GM18858 (cell line): ENCODE results near the gene C17orf107.

ENCODE experiments used
- ATAC-seq: cut with Tn5 transposase; IDR thresholded peaks from one replicate; pipeline ENCODE4 v1.9.1; 2021; ENCODE audit not compliant: unreplicated experiment

C17orf107 gene

GRCh38 chr17:4870855-4871254 is 28.5 kb upstream of the C17orf107 start:
- ATAC-seq: no peak

DNA sequence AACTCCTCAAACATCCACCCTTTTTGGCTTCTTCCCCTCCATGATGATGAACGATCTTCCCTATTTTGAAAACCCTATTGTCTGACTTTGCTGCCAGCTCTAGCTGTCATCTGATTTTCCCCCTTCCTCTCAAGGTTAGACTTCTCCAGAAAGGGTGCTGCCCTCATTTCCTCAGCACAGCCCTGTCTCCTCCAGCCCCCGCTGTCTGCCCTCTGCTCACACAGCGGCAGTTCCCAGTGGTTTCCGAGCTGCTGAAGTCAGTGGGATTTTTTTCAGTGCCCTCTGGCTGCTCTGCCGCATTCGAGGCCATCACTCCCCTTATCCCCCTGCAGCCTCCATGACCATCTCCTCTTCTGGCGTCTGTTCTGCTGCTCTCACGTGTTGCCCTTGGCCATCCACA is 26.6 kb upstream of the C17orf107 start:
- ATAC-seq: no peak

DNA sequence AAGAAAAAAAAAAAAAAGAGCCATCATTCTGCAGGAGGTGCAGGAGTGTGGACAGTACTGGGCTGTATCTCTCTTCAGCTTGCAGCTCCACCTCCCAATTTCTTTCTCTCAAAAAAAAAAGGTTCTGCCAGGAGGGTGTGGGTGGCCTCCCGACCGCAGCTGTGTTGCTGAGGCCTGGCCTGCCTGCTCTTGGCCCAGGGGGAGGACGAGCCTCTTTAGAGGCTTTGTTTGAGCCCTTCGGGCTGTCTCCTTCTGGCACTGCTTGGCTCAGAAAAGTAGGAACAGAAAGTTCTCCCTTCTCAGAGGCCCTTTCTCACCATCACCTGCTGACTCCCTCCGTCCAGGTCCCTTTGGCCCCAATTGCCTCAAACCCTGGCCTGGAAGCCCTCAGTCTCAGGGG is 22.2 kb upstream of the C17orf107 start:
- ATAC-seq: no peak

DNA sequence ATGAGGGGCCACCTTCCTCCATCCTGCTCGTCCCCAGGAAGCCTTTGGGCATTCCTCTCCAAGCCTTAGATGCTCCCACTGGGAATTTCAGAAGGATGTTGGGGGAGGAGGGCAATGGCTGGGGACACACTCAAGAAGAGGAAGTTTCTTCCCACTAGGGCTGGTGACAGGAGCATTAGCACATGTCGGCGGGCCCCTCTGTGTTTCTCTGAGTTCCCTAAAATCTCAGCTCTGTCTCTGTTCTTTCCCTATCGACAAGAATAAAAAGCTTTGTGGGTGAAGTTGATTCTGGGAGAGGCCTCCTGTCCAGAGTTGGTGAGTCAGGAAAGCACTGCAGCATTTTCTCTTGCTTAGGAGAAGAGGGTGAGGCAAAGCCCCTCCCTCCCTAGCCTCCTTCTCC is 19.7 kb upstream of the C17orf107 start:
- no peak for ATAC-seq

DNA sequence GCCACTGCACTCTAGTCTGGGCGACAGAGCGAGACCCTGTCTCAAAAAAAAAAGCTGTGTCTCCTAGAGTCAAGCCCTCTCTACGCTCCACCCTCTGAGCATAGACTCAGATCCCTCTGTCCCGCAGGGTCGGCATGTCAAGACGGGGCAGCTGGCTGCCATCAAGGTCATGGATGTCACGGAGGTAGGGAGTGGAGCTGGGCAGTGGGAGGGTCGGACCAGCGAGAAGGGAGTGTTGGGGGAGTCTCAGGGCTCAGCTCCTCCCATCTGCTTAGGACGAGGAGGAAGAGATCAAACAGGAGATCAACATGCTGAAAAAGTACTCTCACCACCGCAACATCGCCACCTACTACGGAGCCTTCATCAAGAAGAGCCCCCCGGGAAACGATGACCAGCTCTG is 18.5 kb upstream of the C17orf107 start:
- no peak for ATAC-seq

GRCh38 chr17:4881761-4882555 is 17.4 kb upstream of the C17orf107 start:
- no peak for ATAC-seq

- no peak for ATAC-seq
Measured at GRCh38 chr17:4884489-4884888, 14.8 kb upstream of the C17orf107 start.

- ATAC-seq: no peak
Measured at GRCh38 chr17:4886830-4887229, 12.5 kb upstream of the C17orf107 start.

- ATAC-seq: no peak
Measured at GRCh38 chr17:4887581-4887980, 11.8 kb upstream of the C17orf107 start.

GRCh38 chr17:4891411-4892410 is 7.6 kb upstream of the C17orf107 start:
- no peak for ATAC-seq

DNA sequence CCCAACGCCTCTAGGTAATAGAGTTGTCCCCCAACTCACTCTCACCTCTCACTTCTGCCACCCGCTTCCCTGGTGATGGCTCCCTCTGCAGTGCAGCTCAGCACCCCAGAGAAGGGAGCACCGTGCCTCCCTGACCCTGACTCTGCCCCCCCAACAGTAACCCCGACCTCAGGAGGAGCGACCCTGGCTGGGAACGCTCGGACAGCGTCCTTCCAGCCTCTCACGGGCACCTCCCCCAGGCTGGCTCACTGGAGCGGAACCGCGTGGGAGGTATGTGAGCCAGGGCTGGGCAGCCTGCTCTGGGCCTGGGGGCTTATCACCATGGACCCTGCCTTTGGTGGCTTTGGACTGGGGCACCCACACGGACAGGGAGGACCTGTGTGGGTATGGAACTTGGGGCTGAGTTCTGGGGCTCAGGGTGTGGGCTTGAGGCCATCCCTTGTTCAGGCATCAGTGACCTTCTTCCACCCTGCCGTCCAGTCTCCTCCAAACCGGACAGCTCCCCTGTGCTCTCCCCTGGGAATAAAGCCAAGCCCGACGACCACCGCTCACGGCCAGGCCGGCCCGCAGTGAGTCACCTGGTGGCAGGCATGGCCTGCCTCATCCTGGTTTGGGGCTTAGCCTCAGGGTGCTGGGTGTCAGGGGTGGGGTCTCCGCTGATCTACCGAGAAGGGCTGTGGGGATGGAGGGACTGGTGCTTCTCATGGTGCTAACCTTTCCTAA is 6.7 kb upstream of the C17orf107 start:
- no peak for ATAC-seq

GRCh38 chr17:4893272-4893671 is 6.1 kb upstream of the C17orf107 start:
- no peak for ATAC-seq

DNA sequence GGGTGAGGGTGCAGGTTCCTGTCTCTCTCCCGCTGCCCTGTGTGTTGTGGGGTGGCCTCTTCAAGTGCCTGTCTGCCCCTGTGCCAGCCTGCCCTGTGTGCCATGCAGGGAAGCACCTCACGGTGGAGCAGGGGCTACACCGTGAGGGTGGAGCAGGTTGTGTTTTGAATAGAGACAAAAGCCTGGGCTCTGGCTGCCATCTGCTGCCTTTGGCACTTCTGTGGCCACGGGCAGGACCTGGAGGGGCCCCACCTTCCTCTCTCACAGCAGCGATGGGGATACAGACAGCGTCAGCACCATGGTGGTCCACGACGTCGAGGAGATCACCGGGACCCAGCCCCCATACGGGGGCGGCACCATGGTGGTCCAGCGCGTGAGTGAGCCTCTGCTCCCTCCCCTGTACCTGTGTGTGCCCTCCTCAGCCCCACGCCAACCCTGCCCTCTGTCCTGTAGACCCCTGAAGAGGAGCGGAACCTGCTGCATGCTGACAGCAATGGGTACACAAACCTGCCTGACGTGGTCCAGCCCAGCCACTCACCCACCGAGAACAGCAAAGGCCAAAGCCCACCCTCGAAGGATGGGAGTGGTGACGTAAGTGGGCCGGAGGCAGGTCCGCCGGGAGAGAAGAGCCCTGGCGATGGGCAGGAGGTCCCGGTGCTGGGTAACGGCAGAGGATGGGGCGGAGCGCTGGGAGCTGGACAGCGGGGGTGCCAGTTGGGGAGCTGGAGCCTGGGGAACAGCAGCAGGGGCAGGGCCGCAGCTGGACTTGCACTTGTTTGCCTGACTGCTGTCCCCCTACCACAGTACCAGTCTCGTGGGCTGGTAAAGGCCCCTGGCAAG is 5.4 kb upstream of the C17orf107 start:
- ATAC-seq: no peak

DNA sequence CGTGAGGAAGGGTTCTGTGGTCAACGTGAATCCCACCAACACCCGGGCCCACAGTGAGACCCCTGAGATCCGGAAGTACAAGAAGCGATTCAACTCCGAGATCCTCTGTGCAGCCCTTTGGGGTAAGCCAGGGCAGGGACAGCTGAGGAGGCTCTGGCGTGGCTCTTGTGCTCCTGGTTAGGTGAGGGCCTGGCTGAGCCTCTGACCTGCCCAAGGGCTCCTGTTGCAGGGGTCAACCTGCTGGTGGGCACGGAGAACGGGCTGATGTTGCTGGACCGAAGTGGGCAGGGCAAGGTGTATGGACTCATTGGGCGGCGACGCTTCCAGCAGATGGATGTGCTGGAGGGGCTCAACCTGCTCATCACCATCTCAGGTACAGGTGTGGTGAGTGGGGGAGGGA is 4.2 kb upstream of the C17orf107 start:
- ATAC-seq: no peak

- no peak for ATAC-seq
Measured at GRCh38 chr17:4895657-4896331, 3.5 kb upstream of the C17orf107 start.

DNA sequence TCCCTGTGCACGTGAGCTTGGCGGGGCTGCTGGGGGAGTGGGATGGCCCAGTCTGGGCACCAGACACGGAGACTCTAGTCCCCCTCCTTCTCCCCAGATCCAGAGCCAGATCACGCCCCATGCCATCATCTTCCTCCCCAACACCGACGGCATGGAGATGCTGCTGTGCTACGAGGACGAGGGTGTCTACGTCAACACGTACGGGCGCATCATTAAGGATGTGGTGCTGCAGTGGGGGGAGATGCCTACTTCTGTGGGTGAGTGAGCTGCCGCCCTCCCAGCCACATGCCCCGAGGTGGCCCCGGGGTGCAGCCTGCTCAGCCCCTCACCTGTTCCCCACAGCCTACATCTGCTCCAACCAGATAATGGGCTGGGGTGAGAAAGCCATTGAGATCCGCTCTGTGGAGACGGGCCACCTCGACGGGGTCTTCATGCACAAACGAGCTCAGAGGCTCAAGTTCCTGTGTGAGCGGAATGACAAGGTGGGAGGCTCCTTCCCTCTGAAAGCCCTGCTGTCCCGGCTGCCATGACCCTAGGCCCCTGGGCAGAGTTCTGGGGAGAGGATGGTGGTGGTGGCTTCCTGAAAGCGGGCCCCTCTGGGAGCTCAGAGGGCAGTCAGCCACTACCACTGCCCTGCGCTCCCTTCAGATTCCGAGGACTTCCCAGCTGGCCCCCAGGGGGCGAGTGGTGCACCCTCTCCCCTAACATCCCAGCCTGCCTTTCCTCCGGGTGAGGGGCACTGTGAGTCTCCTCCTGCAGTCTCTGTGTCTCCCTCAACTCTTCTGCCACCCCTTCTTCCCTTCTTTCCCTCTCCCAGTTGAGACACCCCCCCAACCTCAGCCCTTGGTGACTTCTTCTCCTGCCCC is 2.8 kb upstream of the C17orf107 start:
- ATAC-seq: no peak

GRCh38 chr17:4897198-4897687 is 2.1 kb upstream of the C17orf107 start:
- no peak for ATAC-seq

DNA sequence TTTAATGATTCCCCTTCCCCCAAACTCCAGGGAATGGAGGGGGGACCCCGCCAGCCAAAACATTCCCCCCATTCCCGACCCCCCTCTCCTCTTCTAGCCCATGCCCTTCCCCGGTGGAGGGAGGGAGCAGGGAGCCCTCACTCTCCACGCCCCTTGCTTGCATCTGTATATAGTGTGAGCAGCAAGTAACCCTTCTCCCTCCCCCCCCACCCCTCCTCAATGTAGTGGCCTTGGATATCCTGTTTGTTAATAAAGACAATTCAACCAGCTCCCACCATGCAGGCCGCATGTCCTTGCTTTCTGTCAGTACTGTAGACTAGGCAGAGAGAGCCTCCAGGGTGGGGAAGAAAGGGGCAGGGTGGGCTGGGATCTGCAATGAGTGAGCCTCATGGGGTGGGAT is 1.6 kb upstream of the C17orf107 start:
- no peak for ATAC-seq

DNA sequence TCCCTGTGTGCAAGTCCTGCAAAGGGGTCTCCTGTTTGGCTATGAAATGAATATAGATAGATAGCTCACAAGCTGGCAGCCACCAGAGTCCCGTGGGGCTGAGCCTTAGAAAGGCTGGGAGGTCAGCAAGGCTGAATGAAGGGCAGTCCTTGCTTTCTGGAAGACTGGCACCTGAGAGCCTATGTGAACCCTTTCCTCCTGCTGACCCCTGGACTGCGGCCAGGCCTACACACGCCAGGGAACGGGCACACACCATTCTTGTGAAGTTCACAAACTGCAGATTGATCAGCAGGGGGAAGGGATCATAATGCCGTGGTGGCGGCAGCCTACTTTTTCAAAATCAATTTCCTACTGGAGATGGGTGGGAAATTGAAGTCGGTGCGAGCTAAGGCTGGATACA is 985 bp upstream of the C17orf107 start:
- no peak for ATAC-seq
